HTR-8/SVneo (cell line): ENCODE measurements around the gene GDF15.

ENCODE experiments used
- DNase-seq: peaks from one replicate; pipeline ENCODE4 v3.0.0; 2011; ENCODE audit warnings: low spot score, mixed read lengths; ENCODE audit not compliant: insufficient read length
- FAIRE-seq: peaks from 2 replicates; lab custom pipeline; 2011; peaks lifted over from hg19 to GRCh38; lab: Jason Lieb, UNC

Gene GDF15

DNA sequence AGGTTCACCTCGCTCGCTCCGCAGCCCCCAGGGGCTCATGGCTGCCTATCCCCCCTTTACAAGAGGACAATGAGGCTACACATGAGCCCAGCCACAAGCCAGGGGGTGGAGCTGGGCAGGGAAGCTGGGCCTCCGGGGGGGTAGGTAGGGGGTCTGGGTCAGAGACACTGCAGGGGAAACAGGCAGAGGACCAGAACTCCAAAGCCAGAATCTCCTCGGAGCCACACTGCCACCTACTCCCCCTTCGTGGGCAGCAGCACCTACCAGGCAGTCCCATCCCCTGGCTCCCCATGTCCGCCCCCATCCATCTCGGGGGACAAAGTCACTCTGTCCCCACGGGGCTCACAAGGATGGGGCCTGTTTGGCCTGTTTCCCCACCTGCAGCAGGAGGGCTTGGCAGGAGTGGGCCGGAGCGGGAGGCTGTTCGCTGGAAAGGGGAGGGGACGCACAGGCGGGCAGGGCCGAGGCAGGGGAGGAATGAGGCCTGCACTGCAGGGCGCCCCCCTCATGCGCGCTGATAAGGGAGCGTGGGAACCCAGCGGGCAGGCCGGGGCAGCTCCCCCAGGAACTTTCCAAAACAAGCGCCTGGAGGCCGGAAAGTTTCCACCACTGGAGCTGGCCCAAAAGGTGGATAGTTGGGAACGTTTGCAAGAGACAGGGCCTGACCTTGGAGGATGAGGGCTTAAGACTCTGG lies 52.5 kb downstream of the GDF15 start:
- FAIRE-seq (peak; percentile 16), DNase-seq (no peak)
